Heart left ventricle (tissue), 16 donors: ENCODE measurements around the gene SNCAIP. TPM values are rescaled to one million over a fixed set of nuclear protein-coding genes. Genes with fewer than 3 reads are reported as not detected.

Source experiments
- ATAC-seq, 4 donors: fragments of 200-7000 bp; cut with Tn5 transposase; one replicate each; pipeline ENCODE4 v1.9.1; 2020 to 2022; ENCODE audit warnings: moderate library complexity in 4 of 4, mild to moderate bottlenecking in 3 of 4, moderate number of reproducible peaks in 1 of 4
- DNase-seq, 5 donors: peaks; one replicate each; pipeline ENCODE4 v3.0.0-alpha.2; 2020
- H3K27ac ChIP-seq, 12 donors: fragments of 200-600 bp; sonication (generic) in 4 of 12; one replicate each; pipeline versions ENCODE4 v1.5.0 to v1.8.0; 2016 to 2022; ENCODE audit warnings: mild to moderate bottlenecking in 2 of 12
- H3K27me3 ChIP-seq, 9 donors: fragments of 200-600 bp; sonication (generic) in 2 of 9; one replicate each; pipeline versions ENCODE4 v1.5.1 to v1.8.0; 2016 to 2022; ENCODE audit warnings: mild to moderate bottlenecking in 3 of 9
- H3K36me3 ChIP-seq, 9 donors: fragments of 200-600 bp; sonication (generic) in 2 of 9; one replicate each; pipeline versions ENCODE4 v1.5.0 to v1.8.0; 2018 to 2022; ENCODE audit warnings: mild to moderate bottlenecking in 2 of 9
- H3K4me1 ChIP-seq, 12 donors: fragments of 200-600 bp; sonication (generic) in 4 of 12; one replicate each; pipeline versions ENCODE4 v1.5.0 to v1.8.0; 2016 to 2022; ENCODE audit warnings: mild to moderate bottlenecking in 3 of 12
- H3K4me3 ChIP-seq, 12 donors: fragments of 200-600 bp; sonication (generic) in 4 of 12; one replicate each; pipeline versions ENCODE4 v1.5.0 to v1.8.0; 2017 to 2022; ENCODE audit warnings: mild to moderate bottlenecking in 9 of 12, moderate library complexity in 4 of 12
- H3K9me3 ChIP-seq, 12 donors: fragments of 200-600 bp; sonication (generic) in 4 of 12; one replicate each; pipeline versions ENCODE4 v1.5.0 to v1.8.0; 2016 to 2022; ENCODE audit warnings: mild to moderate bottlenecking in 1 of 12
- POLR2A ChIP-seq, 2 donors: fragments of 450-650 bp; IDR thresholded peaks; one replicate each; pipeline ENCODE4 v1.6.1; 2017; ENCODE audit warnings: antibody characterized with exemption in 2 of 2, mild to moderate bottlenecking in 2 of 2, moderate library complexity in 2 of 2
- WGBS, 4 donors: extraction: QIAGEN DNeasy Blood & Tissue Kit in 2 of 4; methylation state at CpG; one replicate each; pipeline versions ENCODE4 v1.1.5 to v1.1.7; 2013 to 2018; 5-methylcytosine and 5-hydroxymethylcytosine counted together
- intact Hi-C, 10 donors: fragments of 100-400 bp; cut with DNase I; formaldehyde crosslinking; loops; one replicate each; pipeline versions ENCODE4 v1.11.1 to v1.14.2; 2022
- polyA plus RNA-seq, 2 donors: library from polyadenylated mRNA; stranded (reverse); fragments of 200-250 nt; gene quantifications; one replicate each; pipeline ENCODE4 v1.2.3, GENCODE V29; 2013
- total RNA-seq, 9 donors: library from RNA; depleted of rRNA in 2 of 9; stranded (reverse); fragments of >200 nt in 2 of 9; fragmentation: NEBNext Ultra II Directional in 3 of 9; extraction: Animal tissue kit (Norgen Biotek cat#: 25700) in 3 of 9; gene quantifications; one replicate each; pipeline versions ENCODE4 v1.1.0 to v1.2.4, GENCODE V29; 2016 to 2023
- TF ChIP-seq, protein P1 (sequence below), 12 donors: fragments of 200-600 bp; sonication (generic) in 4 of 12; IDR thresholded peaks; one replicate each; pipeline versions ENCODE4 v1.5.0 to v1.8.0; 2018 to 2022; ENCODE audit warnings: antibody characterized with exemption in 12 of 12, mild to moderate bottlenecking in 5 of 12
- donor health status: ischemic (EF 13 %, LVEDD 7.1; RV severe dilation, severe dysfunction).
- donor health status: healthy with polysubstance abuse.
- donor health status: DM: no; HTN: yes; CAD: no.
- donor health status: DM: no; HTN: no; CAD: no.
- donor health status: ischemic (EF 25% LVEDD 6.9; RV normal size, moderate dysfunction).
- donor health status: ischemic (EF 25% LVEDD 5.7; RV mildly dilated, moderate dysfunction).
- donor health status: healthy.
- donor health status: DM: yes; HTN: yes; CAD: no.
- donor health status: ischemic (EF 35%, LVEDD 5.7; RV mildly dilated, moderate dysfunction).
- donor health status: nonischemic (EF 11% LVEDD 7.7; RV severe dilation, severe dysfunction).
- donor health status: DM: yes; HTN: yes; CAD: no.
- donor health status: PGD.
- donor health status: ischemic (EF 29% LVEDD 5.4; RV normal size, mild dysfunction).
- donor health status: nonischemic (EF 23%, LVEDD 6.1; RV moderate dilation, normal function).

Gene SNCAIP
- total and polyA plus RNA-seq, 11 donors = 0.54 to 7.5 (median 0.94) TPM

GRCh38 chr5:122465994-122466393 is 154.0 kb downstream of the SNCAIP start:
- H3K9me3 ChIP-seq = no peaks in the 10 kb centered on the region
- peaks cover 0 to 5% (median 0%) of the 10 kb centered on the region in 9 donors for H3K36me3 ChIP-seq
- no peak overlapping the region for H3K27ac ChIP-seq
- DNase-seq (no peak), ATAC-seq (no peak)
- TF ChIP-seq, protein P1, sequence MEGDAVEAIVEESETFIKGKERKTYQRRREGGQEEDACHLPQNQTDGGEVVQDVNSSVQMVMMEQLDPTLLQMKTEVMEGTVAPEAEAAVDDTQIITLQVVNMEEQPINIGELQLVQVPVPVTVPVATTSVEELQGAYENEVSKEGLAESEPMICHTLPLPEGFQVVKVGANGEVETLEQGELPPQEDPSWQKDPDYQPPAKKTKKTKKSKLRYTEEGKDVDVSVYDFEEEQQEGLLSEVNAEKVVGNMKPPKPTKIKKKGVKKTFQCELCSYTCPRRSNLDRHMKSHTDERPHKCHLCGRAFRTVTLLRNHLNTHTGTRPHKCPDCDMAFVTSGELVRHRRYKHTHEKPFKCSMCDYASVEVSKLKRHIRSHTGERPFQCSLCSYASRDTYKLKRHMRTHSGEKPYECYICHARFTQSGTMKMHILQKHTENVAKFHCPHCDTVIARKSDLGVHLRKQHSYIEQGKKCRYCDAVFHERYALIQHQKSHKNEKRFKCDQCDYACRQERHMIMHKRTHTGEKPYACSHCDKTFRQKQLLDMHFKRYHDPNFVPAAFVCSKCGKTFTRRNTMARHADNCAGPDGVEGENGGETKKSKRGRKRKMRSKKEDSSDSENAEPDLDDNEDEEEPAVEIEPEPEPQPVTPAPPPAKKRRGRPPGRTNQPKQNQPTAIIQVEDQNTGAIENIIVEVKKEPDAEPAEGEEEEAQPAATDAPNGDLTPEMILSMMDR (IDR thresholded peaks at IDR 0.05) = no peak
- TF ChIP-seq POLR2A (IDR thresholded peaks at IDR 0.05) = no peak
- H3K4me3 ChIP-seq = no peak overlapping the region
- 78 to 83% (median 82%) methylated on average over 4 of the region's 4 CpGs for WGBS, 4 donors
- H3K4me1 ChIP-seq = peaks cover 0 to 5% (median 0%) of the 10 kb centered on the region in 12 donors
- no peaks in the 10 kb centered on the region for H3K27me3 ChIP-seq
- intact Hi-C loops = no loop called here

GRCh38 chr5:122468351-122469116 is 156.5 kb downstream of the SNCAIP start:
- Histone ChIP-seq H3K9me3 (no peaks in the 10 kb centered on the region), H3K27me3 (no peaks in the 10 kb centered on the region), H3K27ac (no peak overlapping the region), H3K4me3 (no peak overlapping the region), H3K36me3 (peaks cover 0 to 5% (median 0%) of the 10 kb centered on the region in 9 donors), H3K4me1 (peaks cover 0 to 7% (median 0%) of the 10 kb centered on the region in 12 donors)
- 96 to 98% (median 97%) methylated on average over 2 of the region's 2 CpGs for WGBS, 4 donors
- ATAC-seq = no peak
- no peak for DNase-seq
- intact Hi-C loops = no loop called here
- TF ChIP-seq, protein P1 (IDR thresholded peaks at IDR 0.05) = no peak
- TF ChIP-seq POLR2A (IDR thresholded peaks at IDR 0.05) = no peak

GRCh38 chr5:122469384-122469919 is 157.4 kb downstream of the SNCAIP start:
- DNase-seq (no peak), ATAC-seq (no peak)
- peaks cover 0 to 7% (median 0%) of the 10 kb centered on the region in 12 donors for H3K4me1 ChIP-seq
- 86 to 90% (median 88%) methylated on average over 5 of the region's 5 CpGs for WGBS, 4 donors
- no peaks in the 10 kb centered on the region for H3K9me3 ChIP-seq
- H3K27ac ChIP-seq = no peak overlapping the region
- TF ChIP-seq, protein P1 (IDR thresholded peaks at IDR 0.05) = no peak
- no peak for TF ChIP-seq POLR2A (IDR thresholded peaks at IDR 0.05)
- peaks cover 0 to 5% (median 0%) of the 10 kb centered on the region in 9 donors for H3K36me3 ChIP-seq
- intact Hi-C loops = no loop called here
- no peak overlapping the region for H3K4me3 ChIP-seq
- no peaks in the 10 kb centered on the region for H3K27me3 ChIP-seq

GRCh38 chr5:122470365-122470764 is 158.3 kb downstream of the SNCAIP start:
- H3K36me3 ChIP-seq = peaks cover 0 to 1% (median 0%) of the 10 kb centered on the region in 9 donors
- no peak for TF ChIP-seq POLR2A (IDR thresholded peaks at IDR 0.05)
- TF ChIP-seq, protein P1 (IDR thresholded peaks at IDR 0.05) = no peak
- no peak overlapping the region for H3K27ac ChIP-seq
- ATAC-seq (no peak), DNase-seq (no peak)
- H3K4me1 ChIP-seq = peaks cover 0 to 7% (median 0%) of the 10 kb centered on the region in 12 donors
- H3K9me3 ChIP-seq = no peaks in the 10 kb centered on the region
- WGBS, 4 donors = 54 to 65% (median 58%) methylated on average over 2 of the region's 2 CpGs
- H3K27me3 ChIP-seq = no peaks in the 10 kb centered on the region
- intact Hi-C loops = no loop called here
- H3K4me3 ChIP-seq = no peak overlapping the region
